H9 (cell line): ENCODE data around the gene MAP4K1. TPM values are rescaled to one million over a fixed set of nuclear protein-coding genes. Genes with fewer than 3 reads are reported as not detected.

ENCODE experiments used
- DNase-seq: peaks from one replicate; pipeline ENCODE4 v3.0.0-alpha.2; 2017
- H2AFZ ChIP-seq: one replicate; pipeline ENCODE4 v1.6.1; 2013; ENCODE audit warnings: mild to moderate bottlenecking, low read length, control low read depth, moderate library complexity
- H2AK5ac ChIP-seq: 2 replicates; pipeline ENCODE4 v1.6.1; 2013; ENCODE audit warnings: low read length, control low read depth, mixed read lengths; ENCODE audit not compliant: insufficient read length
- H2BK120ac ChIP-seq: one replicate; pipeline ENCODE4 v1.6.1; 2013; ENCODE audit warnings: low read depth, mild to moderate bottlenecking, low read length, control low read depth, inconsistent platforms; ENCODE audit not compliant: poor library complexity, severe bottlenecking
- H2BK12ac ChIP-seq: 2 replicates; pipeline ENCODE4 v1.6.1; 2013; ENCODE audit warnings: low read length, control low read depth, mixed read lengths, low read depth; ENCODE audit not compliant: insufficient read length
- H2BK15ac ChIP-seq: 2 replicates; pipeline ENCODE4 v1.6.1; 2013; ENCODE audit warnings: low read depth, low read length, control low read depth
- H2BK20ac ChIP-seq: one replicate; pipeline ENCODE4 v1.6.1; 2013; ENCODE audit warnings: low read depth, mild to moderate bottlenecking, low read length, control low read depth, inconsistent platforms; ENCODE audit not compliant: poor library complexity, severe bottlenecking
- H2BK5ac ChIP-seq: 2 replicates; pipeline ENCODE4 v1.6.1; 2013; ENCODE audit warnings: low read length, control low read depth, mixed read lengths; ENCODE audit not compliant: insufficient read length
- H3K14ac ChIP-seq: 2 replicates; pipeline ENCODE4 v1.6.1; 2013; ENCODE audit warnings: low read length, control low read depth; ENCODE audit not compliant: insufficient read depth
- H3K18ac ChIP-seq: 2 replicates; pipeline ENCODE4 v1.6.1; 2013; ENCODE audit warnings: low read depth, mild to moderate bottlenecking, mixed read lengths, low read length, control low read depth; ENCODE audit not compliant: insufficient read length
- H3K23ac ChIP-seq: 2 replicates; pipeline ENCODE4 v1.6.1; 2013; ENCODE audit warnings: low read length, control low read depth, mixed read lengths, low read depth; ENCODE audit not compliant: insufficient read length
- H3K23me2 ChIP-seq: 2 replicates; pipeline ENCODE4 v1.6.1; 2013; ENCODE audit warnings: low read depth, mild to moderate bottlenecking, mixed read lengths, low read length, control low read depth; ENCODE audit not compliant: insufficient read length, poor library complexity, severe bottlenecking
- H3K27ac ChIP-seq: 2 replicates; pipeline ENCODE4 v1.5.1; 2013; ENCODE audit warnings: low read length, control low read depth, mixed read lengths, low read depth; ENCODE audit not compliant: insufficient read length
- H3K27me3 ChIP-seq: 2 replicates; pipeline ENCODE4 v1.6.1; 2013; ENCODE audit warnings: low read length, control low read depth, inconsistent platforms; ENCODE audit not compliant: insufficient read depth
- H3K4ac ChIP-seq: 2 replicates; pipeline ENCODE4 v1.6.1; 2013; ENCODE audit warnings: low read depth, mild to moderate bottlenecking, control low read depth, inconsistent platforms, low read length, moderate library complexity
- H3K4me1 ChIP-seq: 2 replicates; pipeline ENCODE4 v1.6.1; 2013; ENCODE audit warnings: low read length, control low read depth, inconsistent platforms; ENCODE audit not compliant: insufficient read depth
- H3K4me2 ChIP-seq: 2 replicates; pipeline ENCODE4 v1.6.1; 2013; ENCODE audit warnings: low read length, control low read depth, mixed read lengths; ENCODE audit not compliant: insufficient read length, insufficient read depth
- H3K56ac ChIP-seq: 2 replicates; pipeline ENCODE4 v1.6.1; 2013; ENCODE audit warnings: low read depth, mild to moderate bottlenecking, mixed read lengths, low read length, control low read depth; ENCODE audit not compliant: insufficient read length
- H3K79me1 ChIP-seq: 2 replicates; pipeline ENCODE4 v1.6.1; 2013; ENCODE audit warnings: low read depth, mild to moderate bottlenecking, moderate library complexity, low read length, control low read depth, inconsistent platforms; ENCODE audit not compliant: insufficient read depth, poor library complexity, severe bottlenecking
- H3K79me2 ChIP-seq: 2 replicates; pipeline ENCODE4 v1.6.1; 2013; ENCODE audit warnings: low read length, control low read depth, inconsistent platforms; ENCODE audit not compliant: insufficient read depth
- H3K9ac ChIP-seq: 2 replicates; pipeline ENCODE4 v1.6.1; 2013; ENCODE audit warnings: low read length, control low read depth, mixed read lengths; ENCODE audit not compliant: insufficient read length; ENCODE audit errors: extremely low read depth
- H3K9me3 ChIP-seq: one replicate; pipeline ENCODE4 v1.6.1; 2013; ENCODE audit warnings: low read depth, low read length, inconsistent platforms; ENCODE audit not compliant: control insufficient read depth
- H3T11ph ChIP-seq: one replicate; pipeline ENCODE4 v1.6.1; 2013; ENCODE audit warnings: mild to moderate bottlenecking, low read length, control low read depth, inconsistent platforms
- H4K20me1 ChIP-seq: one replicate; pipeline ENCODE4 v1.6.1; 2013; ENCODE audit not compliant: control insufficient read depth, insufficient read length, insufficient read depth
- H4K5ac ChIP-seq: 2 replicates; pipeline ENCODE4 v1.6.1; 2013; ENCODE audit warnings: low read depth, mild to moderate bottlenecking, mixed read lengths, low read length, control low read depth; ENCODE audit not compliant: insufficient read length
- H4K8ac ChIP-seq: replicated peaks from 2 replicates; pipeline ENCODE4 v1.6.1; 2013; ENCODE audit warnings: low read length, control low read depth, mixed read lengths, low read depth; ENCODE audit not compliant: insufficient read length
- H4K91ac ChIP-seq: 2 replicates; pipeline ENCODE4 v1.6.1; 2013; ENCODE audit warnings: low read depth, mild to moderate bottlenecking, moderate library complexity, mixed read lengths, low read length, control low read depth; ENCODE audit not compliant: insufficient read length
- H3K27ac Mint-ChIP-seq, 3 experiments: 2 replicates in 2 of 3; 3 replicates in 1 of 3; pipeline ENCODE4 v1.8.0; 2020 to 2021; ENCODE audit warnings: mixed read lengths in 3 of 3, mild to moderate bottlenecking in 1 of 3, moderate library complexity in 1 of 3
- H3K27me3 Mint-ChIP-seq: 2 replicates; pipeline ENCODE4 v1.8.0; 2021; ENCODE audit warnings: low read depth, mild to moderate bottlenecking, moderate library complexity, mixed read lengths
- H3K36me3 Mint-ChIP-seq, 3 experiments: 2 replicates in 2 of 3; 3 replicates in 1 of 3; pipeline ENCODE4 v1.8.0; 2020 to 2021; ENCODE audit warnings: low read depth in 3 of 3, mixed read lengths in 3 of 3; ENCODE audit not compliant: insufficient read depth in 1 of 3
- H3K4me1 Mint-ChIP-seq, 2 experiments: 2 replicates each; pipeline ENCODE4 v1.8.0; 2020; ENCODE audit warnings: mixed read lengths in 2 of 2
- H3K4me3 Mint-ChIP-seq, 2 experiments: 2 replicates in 1 of 2; 3 replicates in 1 of 2; pipeline ENCODE4 v1.8.0; 2020 to 2021; ENCODE audit warnings: mild to moderate bottlenecking in 2 of 2, mixed read lengths in 2 of 2, moderate library complexity in 1 of 2
- H3K9me3 Mint-ChIP-seq, 2 experiments: 2 replicates in 1 of 2; 3 replicates in 1 of 2; pipeline ENCODE4 v1.8.0; 2020; ENCODE audit warnings: mild to moderate bottlenecking in 2 of 2, mixed read lengths in 2 of 2, moderate library complexity in 1 of 2
- CTCF ChIP-seq: fragments of 200-600 bp; sonication (generic); conservative IDR thresholded peaks from 3 replicates; pipeline ENCODE4 v1.8.0; 2021; ENCODE audit warnings: antibody characterized with exemption, mild to moderate bottlenecking
- WGBS: extraction: QIAGEN DNeasy Blood & Tissue Kit; methylation state at CpG from one replicate; pipeline ENCODE4 v1.1.7; 2013; ENCODE audit warnings: missing lambda C conversion rate, low lambda C conversion rate, mixed read lengths; ENCODE audit not compliant: insufficient read length; ENCODE audit errors: extremely low coverage; 5-methylcytosine and 5-hydroxymethylcytosine counted together
- total RNA-seq: library from RNA; stranded (reverse); gene quantifications from 2 replicates; pipeline ENCODE4 v1.2.1, GENCODE V29; 2021

The MAP4K1 gene
- total RNA-seq, 1 experiment from 2014 or later = 31.1 TPM

DNA sequence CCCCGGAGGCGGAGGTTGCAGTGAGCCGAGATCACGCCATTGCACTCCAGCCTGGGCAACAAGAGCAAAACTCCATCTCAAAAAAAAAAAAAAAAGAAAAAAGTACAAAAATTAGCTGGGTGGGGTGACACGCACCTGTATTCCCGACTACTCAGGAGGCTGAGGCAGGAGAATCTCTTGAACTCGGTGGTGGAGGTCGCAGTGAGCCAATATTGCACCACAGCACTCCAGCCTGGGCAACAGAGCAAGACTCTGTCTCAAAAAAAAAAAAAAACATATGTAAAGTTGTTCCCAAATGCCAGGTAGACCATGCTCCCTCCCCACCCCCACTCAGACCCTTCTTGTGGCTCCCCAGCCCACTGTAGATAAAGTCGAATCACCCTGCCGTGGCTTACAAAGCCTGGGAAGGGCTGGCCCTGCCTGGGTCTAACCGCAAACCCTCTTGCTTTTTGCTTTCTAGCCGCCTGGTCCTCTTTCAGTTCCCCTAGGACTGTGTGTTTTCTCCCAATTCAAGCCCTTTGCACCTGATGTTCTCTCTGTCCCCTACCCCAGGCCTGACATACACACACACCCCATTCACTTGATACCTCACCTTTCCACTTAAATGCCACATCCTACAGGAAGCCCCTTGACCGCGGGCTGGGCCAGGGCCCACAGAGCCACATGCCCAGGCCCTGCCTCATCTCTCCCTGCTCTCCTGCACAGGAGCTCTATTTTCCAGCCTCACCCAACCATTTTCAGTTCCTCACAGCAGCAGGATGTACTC is 34.4 kb downstream of the MAP4K1 start:
- Mint-ChIP-seq H3K27me3 (no peaks in the 10 kb centered on the region), H3K4me3 (no peak overlapping the region), H3K27ac (peak overlapping the region; percentile 27 to 36 (median 31); a peak in 4 of 7 replicates), H3K36me3 (peaks cover 5 to 30% (median 26%) of the 10 kb centered on the region in 3 experiments), H3K9me3 (no peaks in the 10 kb centered on the region), H3K4me1 (no peaks in the 10 kb centered on the region)
- Histone ChIP-seq H4K8ac (no peak overlapping the region), H3K56ac (no peak overlapping the region), H3K4ac (no peak overlapping the region), H2AFZ (no peak overlapping the region), H3K23me2 (no peaks in the 10 kb centered on the region), H3K4me2 (no peak overlapping the region), H3K23ac (no peak overlapping the region), H3K27ac (no peak overlapping the region), H4K5ac (no peak overlapping the region), H2BK120ac (no peak overlapping the region), H4K91ac (no peak overlapping the region), H2BK20ac (no peak overlapping the region), H3K79me1 (no peaks in the 10 kb centered on the region), H3T11ph (no peak overlapping the region), H4K20me1 (no peaks in the 10 kb centered on the region), H2BK15ac (no peak overlapping the region), H3K9ac (no peak overlapping the region), H2BK5ac (no peak overlapping the region), H3K9me3 (no peaks in the 10 kb centered on the region), H3K14ac (no peak overlapping the region), H3K27me3 (no peaks in the 10 kb centered on the region), H3K4me1 (no peaks in the 10 kb centered on the region), H2BK12ac (no peak overlapping the region), H3K79me2 (no peaks in the 10 kb centered on the region), H3K18ac (no peak overlapping the region), H2AK5ac (no peak overlapping the region)
- no peak for DNase-seq
- WGBS = no CpG with 5 or more reads among the region's 14 CpGs
- no peak for TF ChIP-seq CTCF
